Fibroblast of the conjunctiva (primary cell): ENCODE measurements around the gene ALDOC.
A peak's percentile ranks its signal among the peaks of the same experiment; 100 is the strongest.
"Not testable (repeated sequence)": the region's sequence is repeated elsewhere in the genome, so short reads cannot be mapped to it uniquely, and the experiment has no call there.

Experiments
- DNase-seq: peaks from one replicate; pipeline ENCODE4 v3.0.0-alpha.2; 2010; ENCODE audit warnings: low read depth

ALDOC gene

DNA sequence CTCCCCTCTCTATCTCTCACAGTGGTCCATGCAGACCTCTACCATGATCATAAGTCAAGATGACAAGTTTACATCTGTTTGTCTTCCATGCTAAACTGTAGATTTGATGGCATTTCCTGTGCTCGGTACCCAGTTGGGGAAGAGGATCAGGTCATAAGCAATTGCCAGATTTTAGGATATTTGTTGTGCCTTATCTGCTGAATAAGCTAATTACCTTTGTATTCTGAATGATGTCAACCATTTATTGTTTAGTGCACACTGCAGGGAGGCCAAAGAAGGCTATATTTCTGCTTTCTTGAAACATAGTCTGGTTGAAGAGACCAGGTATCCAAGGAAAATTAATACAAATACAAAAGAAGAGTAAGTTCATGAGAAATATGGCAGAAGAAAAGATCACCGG is 5.8 kb upstream of the ALDOC start:
- DNase-seq = no peak

DNA sequence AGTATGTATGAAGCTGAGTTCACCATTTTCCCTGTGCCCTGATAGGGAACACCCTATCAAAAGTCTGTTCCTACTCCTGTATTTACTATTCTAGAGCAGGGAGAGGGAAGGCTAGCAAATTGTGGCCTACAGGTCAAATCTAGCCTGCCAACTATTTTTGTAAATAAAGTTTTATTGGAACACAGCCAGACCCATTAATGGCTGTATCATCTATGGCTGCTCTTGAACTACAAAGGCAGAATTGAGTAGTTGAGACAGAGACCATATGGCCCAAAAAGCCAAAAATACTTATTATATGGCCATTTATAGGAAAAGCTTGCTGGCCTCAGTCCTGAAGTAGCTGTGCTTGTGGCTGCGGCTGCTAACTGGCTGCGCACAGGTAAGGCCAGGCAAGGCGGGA is 4.3 kb upstream of the ALDOC start:
- DNase-seq = no peak

DNA sequence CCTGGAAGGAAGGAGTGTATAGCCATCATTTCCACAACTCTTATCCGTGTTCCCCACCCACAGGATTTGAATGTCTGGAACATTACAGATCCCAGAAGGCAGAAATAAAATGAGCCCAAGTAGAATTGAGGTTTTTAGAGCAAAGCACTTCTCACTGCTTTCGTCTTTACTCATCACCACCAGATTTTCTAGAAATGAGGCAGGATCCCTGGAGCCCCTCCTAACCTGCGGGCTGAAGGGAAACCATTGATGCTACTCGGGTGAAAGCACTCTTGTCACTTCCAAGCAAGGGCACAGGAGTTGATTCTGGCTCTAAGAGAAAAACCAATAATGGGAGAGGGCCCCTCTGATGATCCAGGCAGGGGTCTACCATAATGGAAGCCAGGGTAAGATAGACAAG is 2.8 kb upstream of the ALDOC start:
- no peak for DNase-seq

DNA sequence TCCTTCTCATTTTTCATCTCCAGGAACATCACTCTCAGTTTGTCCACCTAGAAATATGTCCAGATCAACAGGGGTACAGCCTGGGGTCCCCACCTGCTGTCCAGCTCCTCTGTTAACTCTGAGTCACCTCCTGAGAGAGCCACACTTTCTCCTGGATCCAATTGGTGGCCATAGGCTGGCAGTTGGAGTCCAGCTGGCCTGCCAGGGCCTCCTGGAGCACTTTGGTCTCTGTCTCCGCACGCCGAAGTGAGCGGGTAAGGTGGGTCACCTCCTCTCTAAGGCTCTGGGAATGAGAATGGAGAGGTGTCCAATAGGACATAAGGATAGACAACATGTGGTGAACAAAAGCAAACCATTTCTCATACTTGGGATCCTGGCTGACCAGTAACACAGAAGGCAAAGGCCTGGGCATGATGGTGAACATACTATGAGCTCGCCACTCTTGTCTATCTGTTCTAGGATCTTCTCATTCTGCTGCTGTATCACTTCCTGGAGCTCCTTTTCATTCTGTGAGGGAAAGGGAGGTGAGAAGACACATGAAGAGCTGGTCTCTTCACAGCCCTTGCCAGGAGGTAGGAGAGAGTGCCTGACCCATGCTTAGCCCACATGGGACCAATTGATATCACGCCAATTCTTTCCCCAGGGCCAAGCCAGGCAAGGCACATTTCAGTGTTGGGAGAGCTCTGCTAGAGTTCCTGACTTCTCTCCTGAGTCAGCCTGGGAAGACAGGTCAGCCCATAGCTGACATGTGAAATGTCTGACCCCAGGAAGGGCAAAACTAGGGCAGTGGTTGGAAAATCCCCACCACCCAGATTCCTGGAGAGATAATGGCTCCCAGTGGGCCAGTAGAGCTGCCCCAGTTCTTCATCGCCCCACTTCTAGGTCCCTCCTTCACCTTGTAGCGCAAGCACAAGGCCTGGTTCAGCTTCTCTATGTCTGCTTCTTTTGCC is 1.8 kb upstream of the ALDOC start:
- no peak for DNase-seq

DNA sequence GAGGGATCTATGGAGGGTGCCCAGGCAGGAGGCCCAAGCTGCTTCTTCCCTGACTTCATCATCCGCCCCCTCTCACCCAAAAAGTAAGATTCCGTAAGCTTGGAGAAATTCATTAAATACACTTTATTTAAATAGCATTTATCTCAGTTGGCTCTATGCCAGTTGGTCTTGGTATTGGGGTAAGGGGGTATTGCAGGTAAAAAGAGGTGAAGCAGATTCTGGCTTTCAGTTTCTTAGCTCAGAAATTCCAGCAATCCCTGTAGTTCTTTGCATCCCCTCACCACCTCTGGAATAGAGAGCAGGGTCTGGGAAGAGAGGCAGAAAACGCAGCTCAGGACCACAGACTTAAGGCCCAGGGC is 750 bp upstream of the ALDOC start:
- no peak for DNase-seq

DNA sequence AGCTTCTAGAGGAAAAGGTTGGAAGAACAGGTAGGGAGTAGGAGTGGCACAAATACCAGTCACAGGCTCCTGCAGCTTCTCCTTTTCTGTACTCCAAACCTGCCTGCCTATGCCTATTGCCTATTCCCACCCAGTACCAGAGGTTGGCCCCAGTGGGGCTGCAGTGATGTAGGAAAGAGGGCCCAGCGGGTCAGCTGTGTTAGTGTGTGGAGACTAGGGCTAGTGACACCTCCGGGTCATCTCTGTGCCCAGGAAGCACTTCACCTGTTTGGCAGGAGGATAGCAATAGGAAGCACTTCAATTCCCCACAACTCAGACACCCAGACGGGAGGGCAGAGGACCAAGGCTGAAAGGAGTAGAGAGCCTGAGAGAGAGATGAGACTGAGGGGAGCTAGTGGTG is 679 bp downstream of the ALDOC start:
- not testable (repeated sequence) for DNase-seq

DNA sequence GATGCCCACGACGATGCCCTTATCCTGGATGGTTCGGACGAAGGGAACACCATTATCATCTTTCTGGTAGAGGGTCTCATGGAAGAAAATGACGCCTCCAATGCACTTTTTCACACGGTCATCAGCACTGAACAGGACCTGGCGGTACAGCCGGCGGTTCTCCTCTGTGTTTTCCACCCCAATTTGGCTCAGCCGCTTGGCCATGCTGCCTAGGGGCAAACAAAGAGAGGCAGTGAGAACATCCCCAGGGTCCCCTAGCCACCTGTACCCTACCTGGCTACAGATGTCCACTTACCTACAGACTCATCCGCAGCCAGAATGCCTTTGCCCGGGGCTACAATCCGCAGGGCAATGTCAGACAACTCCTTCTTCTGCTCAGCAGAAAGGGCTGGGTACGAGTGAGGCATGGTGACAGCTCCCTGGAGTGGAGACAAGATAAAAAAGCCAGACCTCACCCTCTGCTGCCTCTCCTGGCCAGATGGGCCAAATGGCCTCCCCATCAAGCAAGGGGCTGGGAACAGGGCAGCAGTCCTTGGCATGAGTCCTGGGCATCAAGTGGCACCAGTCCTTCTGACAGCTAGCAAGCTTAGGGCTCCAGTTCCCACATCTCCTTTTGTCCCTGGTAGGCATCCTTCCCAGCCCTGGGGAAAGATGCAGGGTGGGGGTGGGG is 1.4 kb downstream of the ALDOC start:
- no peak for DNase-seq

DNA sequence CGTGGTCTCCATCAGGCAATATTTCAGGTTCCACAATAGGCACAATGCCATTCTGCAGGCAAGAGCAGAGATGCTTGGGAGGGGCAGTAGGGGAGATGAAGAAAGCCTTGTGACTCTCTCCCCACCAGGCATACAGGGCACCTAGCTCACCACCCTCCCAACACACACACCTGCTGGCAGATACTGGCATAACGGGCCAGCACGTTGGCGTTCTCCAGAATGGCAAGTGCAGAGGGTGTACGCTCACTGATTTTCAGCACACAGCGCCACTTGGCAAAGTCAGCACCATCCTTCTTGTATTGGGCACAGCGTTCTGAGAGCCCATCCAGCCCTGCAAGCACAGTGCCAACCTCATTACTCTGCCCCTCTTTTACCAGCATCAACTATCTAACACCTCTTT is 2.2 kb downstream of the ALDOC start:
- no peak for DNase-seq

DNA sequence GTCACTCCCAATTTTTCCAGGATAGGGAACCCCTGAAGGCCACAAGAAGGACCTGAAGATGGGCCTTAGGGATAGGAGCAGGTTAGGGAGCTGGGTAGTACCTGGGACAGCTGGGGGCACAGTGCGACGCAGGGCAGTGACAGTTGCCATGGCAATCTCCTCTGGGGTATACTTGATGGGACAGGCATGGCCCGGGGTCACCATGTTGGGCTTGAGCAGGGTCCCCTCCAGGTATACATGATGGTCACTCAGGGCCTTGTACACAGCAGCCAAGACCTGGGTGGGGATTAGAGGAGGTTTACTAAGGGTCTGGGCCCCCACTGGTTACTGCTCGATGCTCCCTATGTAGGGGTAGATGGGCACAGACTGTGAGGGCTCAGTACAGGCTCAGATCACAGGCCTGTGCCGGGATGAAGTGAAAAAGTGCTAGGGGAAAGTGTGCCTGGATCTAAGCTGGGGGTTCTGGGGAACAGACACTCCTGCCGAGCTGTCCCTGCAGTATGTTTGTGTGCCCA is 2.7 kb downstream of the ALDOC start:
- DNase-seq = no peak

DNA sequence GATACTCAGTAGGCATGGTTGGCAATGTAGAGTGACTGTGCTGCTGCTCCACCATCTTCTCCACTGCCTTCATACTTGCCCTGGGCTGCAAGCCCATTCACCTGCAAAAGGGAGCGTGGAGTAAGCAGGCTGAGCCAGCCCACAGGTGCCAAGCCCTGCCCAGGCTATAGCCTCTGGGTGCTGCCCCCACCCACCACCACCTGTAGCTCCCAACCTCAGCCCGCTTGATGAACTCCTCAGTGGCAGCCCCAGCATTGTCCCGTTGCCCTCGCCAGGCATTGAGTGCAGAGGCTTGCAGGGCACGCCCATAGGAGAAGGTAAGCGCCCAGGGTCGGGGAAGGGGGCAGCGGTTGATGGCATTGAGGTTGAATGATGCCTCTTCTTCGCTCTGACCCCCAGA is 3.2 kb downstream of the ALDOC start:
- DNase-seq = no peak

DNA sequence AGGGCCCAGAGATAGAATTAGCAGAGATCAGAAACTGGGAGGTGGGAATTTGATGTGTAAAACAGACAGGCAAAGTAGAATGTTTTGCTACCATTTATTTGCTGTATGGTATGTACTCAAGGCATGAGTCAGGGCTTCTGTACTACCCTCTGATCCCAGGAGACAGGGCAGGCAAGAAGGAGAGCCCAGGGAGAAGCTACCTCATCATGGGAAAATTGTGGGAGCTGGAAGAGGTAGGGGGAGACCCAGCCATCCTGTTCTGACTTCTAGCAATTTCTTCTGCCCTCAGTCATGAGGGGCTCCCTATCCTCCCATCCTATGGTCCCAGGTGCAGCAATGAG is 3.7 kb downstream of the ALDOC start:
- no peak for DNase-seq

DNA sequence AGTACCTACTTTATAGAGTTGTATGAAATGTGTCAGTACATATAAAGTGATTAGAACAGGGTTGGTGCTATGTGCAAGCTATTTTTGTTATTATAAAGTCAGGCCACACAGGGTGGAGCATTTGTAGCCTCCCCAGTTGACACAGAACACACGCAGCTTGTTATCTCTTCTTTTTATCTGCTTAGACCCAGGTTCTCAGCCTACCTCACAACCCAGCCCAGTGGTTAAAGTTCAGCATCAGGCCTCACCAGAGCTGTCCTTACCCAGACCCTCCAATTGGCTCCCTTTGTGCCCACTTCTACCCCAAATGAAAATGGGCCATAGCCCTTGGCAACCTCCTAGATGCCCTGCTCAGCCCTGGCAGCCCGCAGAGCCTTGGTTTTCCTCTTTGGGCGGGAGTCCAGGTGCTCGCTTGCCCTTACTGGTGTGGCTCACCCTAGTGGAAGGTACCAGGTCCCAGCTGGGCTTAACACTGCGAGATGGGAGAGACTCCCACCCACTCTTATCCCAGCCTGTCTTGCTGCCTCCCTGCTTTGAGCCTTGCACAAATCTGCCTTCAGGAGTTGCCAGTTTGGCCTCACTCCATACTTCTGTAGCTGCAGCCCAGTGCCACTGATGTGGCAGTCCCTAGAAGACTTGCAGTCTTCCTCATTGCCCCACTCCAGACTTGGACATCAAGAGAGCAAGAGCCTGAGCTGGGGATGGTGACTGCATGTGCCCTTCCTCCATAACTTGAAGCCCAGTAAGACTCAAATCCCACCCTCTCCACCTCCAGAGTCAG is 4.2 kb downstream of the ALDOC start:
- no peak for DNase-seq

DNA sequence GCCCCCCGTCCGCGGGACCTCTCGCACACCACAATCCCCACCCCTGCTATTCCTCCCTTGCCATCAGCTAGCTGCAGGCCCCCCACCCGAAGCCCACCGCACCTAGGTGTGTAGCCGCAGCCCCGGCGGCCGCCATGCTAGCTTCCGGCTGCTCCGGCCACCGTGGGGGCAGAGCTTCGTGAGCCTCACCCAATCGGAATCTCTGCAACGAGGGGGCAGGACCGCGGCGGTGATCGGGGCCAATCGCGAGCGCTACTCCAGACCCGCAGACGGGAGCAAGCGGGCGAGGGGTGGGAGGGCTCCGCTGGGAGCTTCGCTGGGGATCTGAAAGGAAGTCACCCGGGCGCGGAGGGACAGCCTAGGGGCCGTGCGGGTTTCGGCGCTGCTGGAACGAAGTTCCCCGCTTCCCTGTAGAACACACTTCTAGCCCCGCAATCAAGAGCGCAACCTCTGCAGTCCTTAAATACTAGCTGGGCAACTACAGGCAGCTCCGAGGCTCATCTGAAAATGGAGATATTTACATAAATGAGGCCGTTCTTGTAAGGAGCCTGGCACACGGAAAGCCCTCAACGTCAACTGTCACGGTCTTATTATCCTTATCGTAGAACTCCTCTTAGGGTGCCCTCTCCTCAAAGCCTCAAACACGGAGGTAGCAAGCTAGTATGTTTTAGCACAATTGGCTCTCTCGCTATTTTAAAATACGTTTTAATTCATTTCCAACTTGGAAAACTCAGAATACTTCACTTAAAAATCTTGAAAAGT is 5.2 kb downstream of the ALDOC start, which contains the start of gene PIGS:
Gene PIGS, minus strand, starts transcription at position 164 of the 762 bp plus-strand sequence. Its CDS starts 28 bp downstream, at position 136.
- DNase-seq = peak; percentile 80

DNA sequence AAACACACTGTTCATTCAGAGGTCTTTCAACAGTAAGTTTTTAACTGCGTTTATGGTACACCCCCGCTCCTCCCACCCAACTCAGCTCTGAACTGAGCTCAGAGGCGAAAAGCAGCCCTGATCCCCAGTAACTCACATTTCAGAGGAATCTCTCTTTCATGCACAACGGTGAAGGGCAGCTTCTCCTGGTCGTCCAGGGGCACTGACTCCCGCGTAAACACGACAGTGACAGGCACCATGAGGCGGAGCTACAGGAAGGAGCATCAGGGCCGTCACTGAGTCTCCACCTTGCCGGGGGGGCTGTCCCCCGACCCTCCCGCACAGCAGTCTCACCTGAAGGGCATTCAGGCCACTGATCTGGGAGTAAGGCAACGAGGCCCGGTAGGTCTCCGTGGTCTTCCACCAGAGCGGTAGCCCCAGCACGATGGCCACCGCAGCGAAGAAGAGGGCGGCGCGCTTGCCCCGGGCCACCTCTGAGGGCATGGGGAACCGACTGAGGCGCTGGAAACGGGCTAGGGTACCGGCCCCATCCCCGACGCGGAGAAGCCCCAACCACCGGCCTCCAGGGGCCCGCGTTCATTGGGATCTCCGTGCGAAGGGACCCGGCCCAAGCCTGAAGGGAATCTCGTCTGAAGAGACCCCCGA is 5.9 kb downstream of the ALDOC start:
- no peak for DNase-seq

DNA sequence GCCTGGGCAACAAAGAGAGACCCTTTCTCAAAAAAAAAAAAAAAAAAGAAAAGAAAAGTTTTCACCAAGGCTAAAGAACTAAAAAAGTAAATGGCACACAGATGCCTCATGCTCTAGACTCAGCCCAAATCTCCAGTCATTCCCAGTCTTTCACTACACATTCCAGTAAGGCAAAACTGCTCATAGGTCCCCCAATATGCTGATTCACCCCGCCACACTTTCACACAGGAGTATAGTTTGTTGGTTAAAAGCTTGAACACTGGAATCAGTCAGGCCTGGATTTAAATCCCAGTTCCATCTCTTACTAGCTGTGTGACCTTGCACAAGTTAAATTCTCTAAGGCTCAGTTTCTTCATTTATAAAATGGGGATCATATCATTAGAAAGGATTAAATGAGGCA is 7.2 kb downstream of the ALDOC start:
- no peak for DNase-seq

DNA sequence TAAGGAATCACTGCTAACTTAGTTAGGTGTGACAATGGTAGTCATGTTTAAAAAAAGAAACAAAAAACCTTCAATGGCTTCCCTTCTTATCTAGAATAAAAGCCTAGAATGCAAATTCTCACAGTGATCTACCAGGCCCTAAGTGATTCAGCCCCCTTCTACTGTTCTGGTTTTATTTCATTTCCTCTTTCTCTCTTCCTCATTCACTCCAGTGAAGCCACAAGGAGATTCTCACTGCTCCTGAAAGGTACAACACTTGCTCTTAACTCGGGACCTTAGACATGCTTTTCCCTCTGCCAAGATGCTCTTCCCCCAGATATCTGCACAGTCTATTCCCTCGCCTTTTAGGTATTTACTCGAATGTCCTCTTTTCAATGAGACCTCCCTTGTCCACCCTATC is 9.1 kb downstream of the ALDOC start:
- DNase-seq = no peak

DNA sequence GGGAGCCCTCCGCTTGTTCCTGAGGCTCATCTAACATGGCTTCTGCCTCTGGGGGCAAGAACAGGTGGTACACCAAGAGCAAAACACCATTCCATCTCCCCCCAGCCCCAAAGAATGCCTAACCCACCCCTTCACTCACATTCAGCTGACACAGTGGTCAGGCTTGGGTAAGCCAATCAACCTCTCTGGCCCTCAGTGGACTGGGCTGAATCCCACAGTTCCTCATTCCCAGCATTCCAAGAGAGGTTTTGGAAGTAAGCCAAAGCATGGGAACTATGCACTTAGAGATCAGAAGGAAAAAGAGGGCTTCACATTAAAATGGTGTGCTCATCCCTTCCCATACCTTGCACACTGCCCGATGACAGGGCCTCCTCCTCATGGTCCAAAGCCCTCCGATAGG is 13.2 kb downstream of the ALDOC start:
- no peak for DNase-seq

DNA sequence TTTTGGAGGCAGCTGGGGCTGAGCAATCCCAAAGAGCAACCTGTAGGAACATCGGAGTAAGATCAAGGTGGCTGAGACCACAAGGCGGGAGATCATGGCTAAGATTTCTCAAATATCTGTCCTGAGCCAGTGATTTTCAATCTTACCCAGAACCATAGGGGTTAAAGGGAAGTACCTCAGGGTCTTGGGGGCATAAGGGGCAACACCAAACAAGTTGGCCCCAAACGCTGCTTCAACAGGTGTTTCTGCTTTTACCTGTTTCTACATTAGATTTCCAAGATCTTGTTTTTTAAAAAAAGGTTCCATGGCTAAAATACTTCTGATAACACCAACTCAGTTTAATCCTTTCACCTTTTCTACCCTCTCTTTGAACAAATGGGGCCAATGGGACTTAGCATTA is 21.7 kb downstream of the ALDOC start:
- DNase-seq = no peak

DNA sequence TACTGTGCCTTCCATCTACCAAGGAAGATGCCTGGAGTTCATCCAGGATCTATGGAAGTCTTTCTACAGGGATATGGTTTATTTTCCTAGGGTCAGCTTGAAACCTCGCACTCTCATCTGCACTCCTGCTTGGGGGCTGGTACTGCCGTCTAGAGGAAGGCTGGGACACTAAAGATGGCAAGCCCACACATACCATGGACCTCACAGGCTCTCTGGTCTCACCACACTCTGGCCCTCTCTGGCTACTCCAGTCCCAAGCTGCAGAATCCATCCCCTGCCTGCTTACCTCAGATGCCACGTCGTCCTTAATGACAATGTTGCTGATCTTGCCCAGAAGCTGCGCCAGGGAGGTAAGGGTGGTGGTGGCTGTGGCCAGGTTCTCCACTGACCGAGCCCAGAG is 22.1 kb downstream of the ALDOC start:
- no peak for DNase-seq

DNA sequence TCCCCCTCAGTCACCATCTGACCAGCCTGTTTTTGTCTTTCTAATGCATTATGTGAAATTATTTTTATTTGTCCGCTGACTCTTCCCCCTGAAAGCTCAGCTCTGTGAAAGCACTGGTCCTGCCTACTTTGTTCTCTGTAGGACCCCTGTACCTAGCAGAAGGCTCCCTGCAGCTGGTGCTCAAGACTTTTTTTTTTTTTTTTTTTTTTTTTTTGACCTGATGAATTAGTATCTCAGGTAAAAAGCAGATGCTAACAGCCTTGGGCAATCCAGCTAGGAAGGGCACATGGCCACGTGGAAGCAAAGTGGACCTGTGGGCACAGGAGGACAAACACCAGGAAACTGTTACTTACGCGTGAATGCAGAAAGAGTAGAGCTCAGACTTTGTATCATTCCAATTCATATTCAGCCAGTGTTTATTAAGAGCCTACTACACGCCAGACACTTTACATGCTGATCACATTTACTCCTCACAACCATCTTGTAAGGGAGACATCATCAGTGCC is 23.6 kb downstream of the ALDOC start:
- no peak for DNase-seq
